Right lobe of liver (tissue), 4 donors: ENCODE measurements around the gene MBNL2.

Source experiments
- POLR2A ChIP-seq: fragments of 450-650 bp; IDR thresholded peaks from one replicate; pipeline ENCODE4 v1.6.1; 2017; ENCODE audit warnings: antibody characterized with exemption, mild to moderate bottlenecking
- TF ChIP-seq, protein P1 (sequence below), 4 donors: fragments of 200-600 bp in 3 of 4; fragments of 450-650 bp in 1 of 4; IDR thresholded peaks; one replicate each; pipeline versions ENCODE4 v1.5.1 to v1.8.0; 2016 to 2022; ENCODE audit warnings: antibody characterized with exemption in 4 of 4, mild to moderate bottlenecking in 2 of 4
- donor health status: DM: no; HTN: no; CAD: no.
- donor health status: DM: no; HTN: no; CAD: no.
- donor health status: DM: no; HTN: yes; CAD: no.

DNA sequence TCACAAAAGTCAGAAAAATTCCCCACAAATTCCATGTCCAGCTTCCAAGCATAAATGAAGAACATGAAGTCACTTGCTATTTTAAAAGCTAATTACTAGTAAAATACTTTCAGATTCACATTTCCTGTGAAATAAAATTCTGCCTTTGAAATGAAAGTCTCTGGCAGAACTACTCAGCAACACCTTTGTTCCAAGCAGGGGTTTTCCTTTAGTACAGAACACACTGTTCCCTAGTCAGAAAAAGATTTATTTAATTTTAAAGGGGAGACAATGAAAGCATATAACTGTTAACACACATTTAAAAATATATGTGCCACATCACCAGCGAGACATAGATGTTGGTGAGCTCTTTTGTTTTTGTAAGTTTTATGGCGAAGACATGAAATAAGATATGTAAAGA, 185.4 kb downstream of the MBNL2 start:
- TF ChIP-seq, protein P1, sequence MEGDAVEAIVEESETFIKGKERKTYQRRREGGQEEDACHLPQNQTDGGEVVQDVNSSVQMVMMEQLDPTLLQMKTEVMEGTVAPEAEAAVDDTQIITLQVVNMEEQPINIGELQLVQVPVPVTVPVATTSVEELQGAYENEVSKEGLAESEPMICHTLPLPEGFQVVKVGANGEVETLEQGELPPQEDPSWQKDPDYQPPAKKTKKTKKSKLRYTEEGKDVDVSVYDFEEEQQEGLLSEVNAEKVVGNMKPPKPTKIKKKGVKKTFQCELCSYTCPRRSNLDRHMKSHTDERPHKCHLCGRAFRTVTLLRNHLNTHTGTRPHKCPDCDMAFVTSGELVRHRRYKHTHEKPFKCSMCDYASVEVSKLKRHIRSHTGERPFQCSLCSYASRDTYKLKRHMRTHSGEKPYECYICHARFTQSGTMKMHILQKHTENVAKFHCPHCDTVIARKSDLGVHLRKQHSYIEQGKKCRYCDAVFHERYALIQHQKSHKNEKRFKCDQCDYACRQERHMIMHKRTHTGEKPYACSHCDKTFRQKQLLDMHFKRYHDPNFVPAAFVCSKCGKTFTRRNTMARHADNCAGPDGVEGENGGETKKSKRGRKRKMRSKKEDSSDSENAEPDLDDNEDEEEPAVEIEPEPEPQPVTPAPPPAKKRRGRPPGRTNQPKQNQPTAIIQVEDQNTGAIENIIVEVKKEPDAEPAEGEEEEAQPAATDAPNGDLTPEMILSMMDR (IDR thresholded peaks at IDR 0.05) = no peak
- TF ChIP-seq POLR2A = no peak
